ENCODE results near the gene AMT.
A peak's percentile ranks its signal among the peaks of the same experiment; 100 is the strongest.

Gene AMT

DNA sequence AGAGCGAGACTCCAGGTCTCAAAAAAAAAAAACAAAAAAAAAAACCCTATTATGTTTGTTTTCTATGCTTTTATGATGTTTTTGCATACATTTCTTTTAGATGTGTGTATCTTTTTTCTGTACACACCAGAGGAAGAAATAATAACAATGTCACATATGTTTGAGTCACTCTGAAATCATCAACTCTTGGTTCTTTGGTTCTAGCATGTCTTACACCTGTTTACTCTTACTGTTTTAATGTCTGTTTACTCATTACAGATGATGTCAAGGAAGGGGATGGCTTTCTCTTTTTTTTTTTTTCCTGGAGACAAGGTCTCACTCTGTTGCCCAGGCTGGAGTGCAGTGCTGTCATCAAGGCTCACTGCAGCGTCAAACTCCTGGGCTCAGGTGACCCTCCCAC, 34.6 kb downstream of the AMT start:
- no peak for DNase-seq

DNA sequence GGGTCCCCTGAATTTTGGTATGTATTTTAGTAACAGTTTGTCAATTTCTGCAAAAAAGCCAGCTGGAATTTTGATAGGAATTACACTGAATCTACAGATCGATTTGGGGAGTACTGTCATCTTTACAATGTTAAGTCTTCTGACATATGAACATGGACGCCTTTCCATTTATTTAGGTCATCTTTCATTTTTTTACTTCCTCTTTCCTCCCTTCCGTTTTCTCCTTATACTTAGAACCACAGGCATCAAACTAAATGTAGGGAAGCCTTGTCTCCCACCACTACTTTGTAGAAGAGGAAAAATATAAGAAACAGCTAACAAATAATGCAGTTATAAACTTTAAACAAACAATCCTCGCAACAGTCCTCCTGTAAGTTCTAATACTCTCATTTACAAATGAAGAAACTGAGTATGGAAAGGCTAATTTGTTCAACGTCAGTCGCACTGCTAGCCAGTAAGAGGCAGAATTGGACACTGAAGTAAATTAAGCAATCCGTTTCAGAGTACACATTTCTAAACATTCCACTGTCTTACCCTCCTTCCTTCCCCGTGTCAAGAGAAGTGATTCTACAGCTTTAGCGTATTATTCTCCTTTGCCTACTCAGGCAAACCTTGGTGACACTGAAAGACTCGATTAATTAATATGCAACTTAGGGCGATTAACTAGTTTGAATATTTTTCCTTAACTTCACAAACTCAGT, 36.1 kb downstream of the AMT start:
- DNase-seq = no peak

DNA sequence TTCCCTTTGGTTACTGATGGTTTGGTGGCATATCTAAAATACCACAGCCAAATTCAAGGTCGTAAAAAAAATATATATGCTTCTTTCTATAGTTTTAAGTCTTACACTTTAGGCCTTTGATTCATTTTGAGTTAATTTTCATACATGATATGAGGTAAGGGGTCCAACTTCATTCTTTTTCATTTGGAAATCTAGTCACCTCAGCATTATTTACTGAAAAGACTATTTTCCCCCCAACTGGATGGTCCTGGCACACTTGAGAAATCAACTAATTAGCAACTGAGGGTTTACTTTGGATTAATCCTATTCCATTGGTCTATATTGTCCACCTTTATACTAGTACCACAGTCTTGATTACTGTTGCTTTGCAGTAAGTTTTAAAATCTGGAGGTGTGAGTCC, 36.7 kb downstream of the AMT start:
- no peak for DNase-seq

DNA sequence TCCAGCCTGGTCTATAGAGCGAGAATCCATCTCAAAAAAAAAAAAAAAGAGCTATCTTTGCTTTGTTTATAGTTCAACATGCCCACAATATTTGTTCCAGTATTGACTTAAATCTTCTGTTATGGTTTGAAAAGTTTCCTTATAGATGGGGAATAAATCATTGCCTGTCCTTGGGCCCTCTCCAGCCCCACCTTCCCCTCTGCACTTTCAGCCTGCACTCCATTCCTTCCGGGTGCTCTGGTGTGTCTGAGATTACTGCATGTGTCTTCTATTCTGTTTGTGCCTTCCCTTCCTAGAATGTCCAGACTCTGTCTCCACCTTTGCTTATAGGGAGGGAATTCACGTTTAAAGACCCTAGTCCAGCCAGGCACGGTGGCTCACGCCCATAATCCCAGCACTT, 38.9 kb downstream of the AMT start:
- DNase-seq = no peak

DNA sequence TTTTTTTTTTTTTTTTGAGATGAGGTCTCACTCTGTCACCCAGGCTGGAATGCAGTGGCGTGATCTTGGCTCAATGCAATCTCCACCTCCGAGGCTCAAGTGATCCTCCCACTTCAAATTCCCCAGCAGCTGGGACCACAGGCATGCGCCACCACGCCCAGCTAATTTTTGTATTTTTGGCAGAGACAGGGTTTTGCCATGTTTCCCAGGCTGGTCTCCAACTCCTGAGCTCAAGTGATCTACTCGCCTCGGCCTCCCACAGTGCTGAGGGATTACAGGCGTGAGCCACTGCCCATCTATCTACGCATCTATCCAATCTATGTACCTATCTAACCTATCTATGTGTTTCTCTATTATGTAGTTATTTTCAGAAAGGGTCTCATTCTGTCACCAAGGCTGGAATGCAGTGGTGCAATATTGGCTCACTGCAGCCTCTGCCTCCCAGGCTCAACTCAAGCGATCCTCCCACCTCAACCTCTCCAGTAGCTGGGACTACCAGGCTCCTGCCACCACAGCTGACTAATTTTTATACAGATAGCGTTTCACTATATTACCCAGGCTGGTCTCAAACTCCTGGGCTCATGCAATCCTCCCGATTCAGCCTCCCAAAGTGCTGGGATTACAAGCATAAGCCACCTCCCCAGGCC, 43.9 kb downstream of the AMT start:
- no peak for DNase-seq

DNA sequence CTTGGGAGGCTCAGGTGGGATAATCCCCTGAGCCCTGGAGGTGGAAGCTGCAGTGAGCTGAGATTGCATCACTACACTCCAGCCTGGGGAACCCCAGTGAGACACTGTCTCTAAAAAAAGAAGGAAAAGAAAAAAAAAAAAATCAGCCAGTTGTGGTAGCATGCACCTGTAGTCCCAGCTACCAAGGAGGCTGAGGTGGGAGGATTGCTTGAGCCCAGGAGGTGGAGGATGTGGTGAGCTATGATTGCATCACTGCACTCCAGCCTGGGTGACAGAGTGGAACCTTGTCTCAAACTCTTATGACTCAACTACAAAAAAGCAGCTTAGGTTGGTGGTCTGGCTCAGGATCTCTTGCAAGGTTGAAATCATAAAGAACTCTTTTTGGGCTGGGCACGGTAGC, 44.8 kb downstream of the AMT start:
- DNase-seq = peak; percentile 28 to 47

DNA sequence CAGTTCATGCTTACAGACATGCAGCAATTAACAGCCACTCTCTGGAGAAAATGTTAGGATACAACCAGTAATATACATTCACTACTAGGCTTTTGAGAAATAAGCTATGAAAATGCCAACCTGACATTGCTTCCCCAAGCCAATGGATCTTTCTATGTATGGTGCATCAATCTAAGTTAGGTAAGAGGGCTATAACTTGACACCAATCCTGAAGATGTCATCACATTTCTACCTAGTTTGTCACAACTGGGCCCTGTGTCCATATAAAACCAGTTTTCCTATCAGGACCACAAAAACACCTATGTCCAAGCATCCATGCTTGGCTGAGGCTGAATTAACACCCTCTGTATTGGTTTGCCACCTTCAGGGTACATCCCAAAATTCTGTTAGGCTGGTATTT, 50.3 kb downstream of the AMT start:
- DNase-seq = no peak

DNA sequence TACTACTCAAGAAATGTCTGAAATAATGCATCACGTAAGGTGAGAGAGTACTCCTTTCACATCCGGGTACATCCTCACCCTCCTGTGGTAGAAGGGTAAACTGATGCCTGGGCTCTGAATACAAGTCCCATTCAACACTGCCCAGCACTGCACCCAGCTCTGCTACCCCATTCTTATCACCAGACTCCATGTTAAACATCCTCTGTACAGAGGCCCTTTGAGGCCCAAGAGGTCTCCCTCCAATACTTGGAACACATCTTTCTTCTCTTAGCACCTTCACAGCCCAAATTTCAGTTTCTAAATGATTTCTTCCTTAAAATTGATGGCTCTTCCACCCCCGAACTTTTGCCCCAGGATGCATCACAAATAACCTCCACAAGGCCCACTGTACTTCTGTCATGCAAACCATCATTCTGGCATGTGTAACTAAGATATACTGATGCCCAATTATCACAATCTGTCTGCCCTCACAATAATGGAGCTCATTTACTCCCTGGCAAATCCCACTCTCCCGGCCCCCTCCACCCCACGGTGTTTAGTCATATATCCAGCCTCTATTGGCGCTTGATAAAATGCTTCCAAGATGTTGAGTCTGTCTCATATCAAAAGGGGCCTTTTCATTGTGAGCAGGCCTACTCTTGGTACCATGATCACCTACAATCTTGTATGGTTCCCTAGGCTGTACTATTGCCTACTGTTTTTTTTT, 51.5 kb downstream of the AMT start:
- no peak for DNase-seq
